Left ventricle myocardium inferior (tissue), 1 donor: Measurements from ENCODE around the gene HOATZ. TPM values are rescaled to one million over a fixed set of nuclear protein-coding genes. Genes with fewer than 3 reads are reported as not detected.

Source experiments
- DNase-seq: peaks from one replicate; pipeline ENCODE4 v3.0.0-alpha.2; 2020
- H3K27ac ChIP-seq: fragments of 200-600 bp; replicated peaks from 2 replicates; pipeline ENCODE4 v1.8.0; 2021
- H3K27me3 ChIP-seq: fragments of 200-600 bp; 2 replicates; pipeline ENCODE4 v1.8.0; 2021; ENCODE audit warnings: low read depth
- H3K36me3 ChIP-seq: fragments of 200-600 bp; 2 replicates; pipeline ENCODE4 v1.8.0; 2021
- H3K4me1 ChIP-seq: fragments of 200-600 bp; 2 replicates; pipeline ENCODE4 v1.8.0; 2021
- H3K4me3 ChIP-seq: fragments of 200-600 bp; 2 replicates; pipeline ENCODE4 v1.8.0; 2021; ENCODE audit warnings: mild to moderate bottlenecking, moderate library complexity
- H3K9me3 ChIP-seq: fragments of 200-600 bp; replicated peaks from 2 replicates; pipeline ENCODE4 v1.8.0; 2021
- CTCF ChIP-seq: fragments of 200-600 bp; IDR thresholded peaks from 2 replicates; pipeline ENCODE4 v1.8.0; 2021; ENCODE audit warnings: antibody characterized with exemption, mild to moderate bottlenecking, borderline replicate concordance
- intact Hi-C: fragments of 100-400 bp; cut with micrococcal nuclease; formaldehyde crosslinking; loops from one replicate; pipeline ENCODE4 v1.11.0; 2022
- total RNA-seq: library from RNA; stranded (reverse); fragmentation: NEBNext Ultra II Directional; extraction: Animal tissue kit (Norgen Biotek cat#: 25700); gene quantifications from one replicate; pipeline ENCODE4 v1.2.1, GENCODE V29; 2021
- donor health status: DM: no; HTN: yes; CAD: no; lungs with severe emphysema.

Gene HOATZ
- total RNA-seq, 1 donor from 2014 or later: not detected

DNA sequence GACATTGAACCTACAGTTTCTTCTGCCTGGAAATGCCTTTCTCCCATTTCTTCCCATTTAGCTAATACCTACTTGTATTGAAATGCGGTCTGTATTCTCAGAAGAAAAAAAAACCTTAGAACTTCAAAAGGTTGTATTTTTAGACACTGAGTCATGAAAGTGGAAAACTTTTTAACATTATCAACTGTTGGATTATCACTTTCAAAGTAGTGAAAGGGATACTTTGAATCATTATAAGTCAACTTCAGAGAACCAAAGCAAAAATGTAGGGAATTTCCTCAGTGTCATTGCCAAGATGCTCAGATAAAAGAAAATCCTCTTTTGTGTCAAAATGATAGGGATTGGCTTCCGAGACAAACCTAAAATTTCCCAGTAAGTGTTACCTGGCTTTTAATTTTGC lies 6.6 kb downstream of the HOATZ start:
- no peak overlapping the region for H3K4me3 ChIP-seq
- no peaks in the 10 kb centered on the region for H3K36me3 ChIP-seq
- H3K4me1 ChIP-seq: no peaks in the 10 kb centered on the region
- DNase-seq: no peak
- no peaks in the 10 kb centered on the region for H3K27me3 ChIP-seq
- TF ChIP-seq CTCF: no peak
- no peak overlapping the region for H3K27ac ChIP-seq
- intact Hi-C loops: no loop called here
- no peaks in the 10 kb centered on the region for H3K9me3 ChIP-seq

GRCh38 chr11:111522426-111522825 lies 7.8 kb downstream of the HOATZ start:
- no peak for DNase-seq
- intact Hi-C loops: no loop called here
- no peaks in the 10 kb centered on the region for H3K4me1 ChIP-seq
- no peak overlapping the region for H3K4me3 ChIP-seq
- H3K9me3 ChIP-seq: no peaks in the 10 kb centered on the region
- no peak for TF ChIP-seq CTCF
- H3K27me3 ChIP-seq: no peaks in the 10 kb centered on the region
- H3K27ac ChIP-seq: no peak overlapping the region
- no peaks in the 10 kb centered on the region for H3K36me3 ChIP-seq

DNA sequence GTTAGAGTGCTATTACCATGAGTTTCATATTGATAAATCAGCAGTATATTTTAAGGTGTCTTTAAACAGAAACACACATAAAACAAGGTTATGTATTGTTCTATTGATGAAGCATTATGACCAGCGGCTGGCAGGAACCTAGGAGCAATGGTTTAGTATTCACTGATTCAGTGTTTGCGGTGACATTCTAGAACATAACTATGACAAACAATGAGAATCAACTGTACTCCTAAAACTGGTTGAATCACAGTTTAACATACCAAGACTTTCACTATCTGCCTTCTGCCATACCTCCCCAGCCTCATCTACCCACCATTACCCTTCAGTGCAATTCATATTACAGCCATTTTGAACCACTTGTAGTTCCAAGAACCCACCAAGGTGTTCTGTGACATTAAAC lies 8.8 kb downstream of the HOATZ start:
- DNase-seq: no peak
- H3K27me3 ChIP-seq: no peaks in the 10 kb centered on the region
- no peaks in the 10 kb centered on the region for H3K4me1 ChIP-seq
- intact Hi-C loops: no loop called here
- H3K4me3 ChIP-seq: no peak overlapping the region
- TF ChIP-seq CTCF: no peak
- H3K36me3 ChIP-seq: no peaks in the 10 kb centered on the region
- no peak overlapping the region for H3K27ac ChIP-seq
- no peaks in the 10 kb centered on the region for H3K9me3 ChIP-seq

DNA sequence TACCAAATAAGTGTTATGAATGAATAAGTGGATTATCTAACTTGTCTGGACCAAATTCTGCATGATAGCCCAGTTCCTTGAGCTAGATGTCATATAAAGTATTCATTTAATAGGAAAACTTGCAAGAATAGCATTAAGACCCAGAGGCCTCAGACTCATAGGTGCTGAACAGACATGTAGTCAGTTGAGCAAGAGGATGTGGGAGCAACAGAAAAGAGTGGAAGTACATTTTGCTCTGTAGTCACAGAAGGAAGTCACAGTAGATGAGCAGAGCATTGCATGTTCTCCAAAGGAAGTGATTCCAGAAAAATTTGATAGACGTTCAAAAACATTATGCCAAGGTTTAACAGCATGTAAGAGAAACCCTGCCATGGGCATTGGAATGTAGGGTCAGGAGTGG lies 9.5 kb downstream of the HOATZ start:
- intact Hi-C loops: no loop called here
- no peak overlapping the region for H3K4me3 ChIP-seq
- H3K27ac ChIP-seq: no peak overlapping the region
- no peaks in the 10 kb centered on the region for H3K9me3 ChIP-seq
- no peaks in the 10 kb centered on the region for H3K36me3 ChIP-seq
- no peak for TF ChIP-seq CTCF
- DNase-seq: no peak
- H3K27me3 ChIP-seq: no peaks in the 10 kb centered on the region
- H3K4me1 ChIP-seq: no peaks in the 10 kb centered on the region

GRCh38 chr11:111525456-111525855 lies 10.9 kb downstream of the HOATZ start:
- Histone ChIP-seq H3K27me3 (no peaks in the 10 kb centered on the region), H3K27ac (no peak overlapping the region), H3K9me3 (no peaks in the 10 kb centered on the region), H3K4me1 (no peaks in the 10 kb centered on the region), H3K4me3 (no peak overlapping the region), H3K36me3 (no peaks in the 10 kb centered on the region)
- no peak for DNase-seq
- intact Hi-C loops: no loop called here
- no peak for TF ChIP-seq CTCF

- DNase-seq: no peak
- intact Hi-C loops: no loop called here
These were observed 11.9 kb downstream of the HOATZ start for GRCh38 chr11:111526501-111526900.

More at GRCh38 chr11:111526501-111526900, 11.9 kb downstream of the HOATZ start:
- no peaks in the 10 kb centered on the region for H3K27me3 ChIP-seq
- H3K9me3 ChIP-seq: no peaks in the 10 kb centered on the region
- no peaks in the 10 kb centered on the region for H3K36me3 ChIP-seq
- no peak for TF ChIP-seq CTCF
- H3K4me3 ChIP-seq: no peak overlapping the region
- no peak overlapping the region for H3K27ac ChIP-seq
- H3K4me1 ChIP-seq: no peaks in the 10 kb centered on the region
